Natural killer cell (primary cell): ENCODE data around the gene CAPN14. TPM values are rescaled to one million over a fixed set of nuclear protein-coding genes. Genes with fewer than 3 reads are reported as not detected.

Source experiments
- ATAC-seq, 3 donors: fragments of 150-1000 bp in 2 of 3; fragments of 200-7000 bp in 1 of 3; cut with Tn5 transposase; 1 replicate in 1 of 3; 2 replicates in 2 of 3; pipeline ENCODE4 v1.10.0; 2021; ENCODE audit warnings: mild to moderate bottlenecking in 2 of 3, moderate library complexity in 2 of 3
- DNase-seq, 2 donors: peaks; one replicate each; pipeline versions ENCODE4 v3.0.0 to v3.0.0-alpha.2; 2013 to 2021; ENCODE audit warnings: mixed read lengths in 1 of 2
- H3K27ac ChIP-seq: one replicate; pipeline ENCODE4 v1.5.1; 2013; ENCODE audit warnings: mild to moderate bottlenecking, low read length
- H3K27me3 ChIP-seq: one replicate; pipeline ENCODE4 v1.6.1; 2013; ENCODE audit warnings: low read length; ENCODE audit not compliant: control insufficient read depth, insufficient read depth
- H3K36me3 ChIP-seq: one replicate; pipeline ENCODE4 v1.6.1; 2013; ENCODE audit warnings: low read length; ENCODE audit not compliant: control insufficient read depth, insufficient read depth
- H3K4me1 ChIP-seq: one replicate; pipeline ENCODE4 v1.6.1; 2013; ENCODE audit warnings: low read length; ENCODE audit not compliant: control insufficient read depth, insufficient read depth
- H3K4me3 ChIP-seq: one replicate; pipeline ENCODE4 v1.5.1; 2013; ENCODE audit warnings: low read length
- H3K9me3 ChIP-seq: one replicate; pipeline ENCODE4 v1.6.1; 2013; ENCODE audit warnings: low read length; ENCODE audit not compliant: control insufficient read depth, insufficient read depth
- H3K27ac Mint-ChIP-seq, 2 donors: one replicate each; pipeline ENCODE4 v1.8.0; 2022; ENCODE audit warnings: mild to moderate bottlenecking in 2 of 2, mixed read lengths in 2 of 2, moderate library complexity in 1 of 2
- H3K27me3 Mint-ChIP-seq, 2 donors: one replicate each; pipeline ENCODE4 v1.8.0; 2022; ENCODE audit warnings: low read depth in 2 of 2, mixed read lengths in 2 of 2
- H3K36me3 Mint-ChIP-seq: one replicate; pipeline ENCODE4 v1.8.0; 2022; ENCODE audit warnings: mixed read lengths
- H3K4me1 Mint-ChIP-seq, 2 donors: one replicate each; pipeline ENCODE4 v1.8.0; 2022; ENCODE audit warnings: mixed read lengths in 2 of 2
- H3K4me3 Mint-ChIP-seq: one replicate; pipeline ENCODE4 v1.8.0; 2022; ENCODE audit warnings: mild to moderate bottlenecking, moderate library complexity, mixed read lengths
- H3K9me3 Mint-ChIP-seq, 2 donors: one replicate each; pipeline ENCODE4 v1.8.0; 2022; ENCODE audit warnings: mixed read lengths in 2 of 2
- WGBS: methylation state at CpG from one replicate; pipeline ENCODE4 v1.1.7; 2013; ENCODE audit warnings: missing lambda C conversion rate; ENCODE audit not compliant: insufficient coverage; 5-methylcytosine and 5-hydroxymethylcytosine counted together
- intact Hi-C: fragments of 100-400 bp; cut with micrococcal nuclease; formaldehyde crosslinking; loops from one replicate; pipeline ENCODE4 v1.14.2; 2022
- total RNA-seq, 4 donors: library from RNA; stranded (reverse); fragments of 120-200 nt in 1 of 4; gene quantifications; one replicate each; pipeline versions ENCODE4 v1.2.3 to v1.2.4, GENCODE V29; 2013 to 2022
- TF ChIP-seq, protein P1 (sequence below): fragments of 200-600 bp; IDR thresholded peaks from one replicate; pipeline ENCODE4 v1.8.0; 2022; ENCODE audit warnings: antibody characterized with exemption

CAPN14 gene
- total RNA-seq, 3 donors from 2014 or later (not counting 1 experiment from before 2014, with no cell fraction given): 0.33 to 0.43 TPM; not detected in 1

- Histone ChIP-seq H3K27me3 (peaks cover 14% of the 10 kb centered on the region), H3K4me1 (peaks cover 10% of the 10 kb centered on the region), H3K36me3 (no peaks in the 10 kb centered on the region), H3K4me3 (peak within 1 kb of the TSS; percentile 26), H3K27ac (no peak within 1 kb of the TSS), H3K9me3 (no peaks in the 10 kb centered on the region)
- DNase-seq (peak in 1 of 2 donors; percentile 15), ATAC-seq (peak in 2 of 3 donors; percentile 58 to 70)
- no peaks in the 10 kb centered on the region for H3K9me3 Mint-ChIP-seq
- TF ChIP-seq, protein P1, sequence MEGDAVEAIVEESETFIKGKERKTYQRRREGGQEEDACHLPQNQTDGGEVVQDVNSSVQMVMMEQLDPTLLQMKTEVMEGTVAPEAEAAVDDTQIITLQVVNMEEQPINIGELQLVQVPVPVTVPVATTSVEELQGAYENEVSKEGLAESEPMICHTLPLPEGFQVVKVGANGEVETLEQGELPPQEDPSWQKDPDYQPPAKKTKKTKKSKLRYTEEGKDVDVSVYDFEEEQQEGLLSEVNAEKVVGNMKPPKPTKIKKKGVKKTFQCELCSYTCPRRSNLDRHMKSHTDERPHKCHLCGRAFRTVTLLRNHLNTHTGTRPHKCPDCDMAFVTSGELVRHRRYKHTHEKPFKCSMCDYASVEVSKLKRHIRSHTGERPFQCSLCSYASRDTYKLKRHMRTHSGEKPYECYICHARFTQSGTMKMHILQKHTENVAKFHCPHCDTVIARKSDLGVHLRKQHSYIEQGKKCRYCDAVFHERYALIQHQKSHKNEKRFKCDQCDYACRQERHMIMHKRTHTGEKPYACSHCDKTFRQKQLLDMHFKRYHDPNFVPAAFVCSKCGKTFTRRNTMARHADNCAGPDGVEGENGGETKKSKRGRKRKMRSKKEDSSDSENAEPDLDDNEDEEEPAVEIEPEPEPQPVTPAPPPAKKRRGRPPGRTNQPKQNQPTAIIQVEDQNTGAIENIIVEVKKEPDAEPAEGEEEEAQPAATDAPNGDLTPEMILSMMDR: no peak
- WGBS: 1% methylated on average over 95 of the region's 95 CpGs
- peak within 1 kb of the TSS; percentile 69 for H3K4me3 Mint-ChIP-seq
- H3K36me3 Mint-ChIP-seq: no peaks in the 10 kb centered on the region
- peaks cover 0 to 5% of the 10 kb centered on the region in 2 donors for H3K4me1 Mint-ChIP-seq
- intact Hi-C loops: no loop called here
- H3K27me3 Mint-ChIP-seq: peaks cover 39 to 58% of the 10 kb centered on the region in 2 donors
- no peak within 1 kb of the TSS for H3K27ac Mint-ChIP-seq
Observed at GRCh38 chr2:31138037-31138962, 79.0 kb downstream of the CAPN14 start, which contains the start of gene GALNT14. GALNT14 (minus strand) TSS chr2:31138440; CDS start chr2:31138086, 354 bp downstream.

DNA sequence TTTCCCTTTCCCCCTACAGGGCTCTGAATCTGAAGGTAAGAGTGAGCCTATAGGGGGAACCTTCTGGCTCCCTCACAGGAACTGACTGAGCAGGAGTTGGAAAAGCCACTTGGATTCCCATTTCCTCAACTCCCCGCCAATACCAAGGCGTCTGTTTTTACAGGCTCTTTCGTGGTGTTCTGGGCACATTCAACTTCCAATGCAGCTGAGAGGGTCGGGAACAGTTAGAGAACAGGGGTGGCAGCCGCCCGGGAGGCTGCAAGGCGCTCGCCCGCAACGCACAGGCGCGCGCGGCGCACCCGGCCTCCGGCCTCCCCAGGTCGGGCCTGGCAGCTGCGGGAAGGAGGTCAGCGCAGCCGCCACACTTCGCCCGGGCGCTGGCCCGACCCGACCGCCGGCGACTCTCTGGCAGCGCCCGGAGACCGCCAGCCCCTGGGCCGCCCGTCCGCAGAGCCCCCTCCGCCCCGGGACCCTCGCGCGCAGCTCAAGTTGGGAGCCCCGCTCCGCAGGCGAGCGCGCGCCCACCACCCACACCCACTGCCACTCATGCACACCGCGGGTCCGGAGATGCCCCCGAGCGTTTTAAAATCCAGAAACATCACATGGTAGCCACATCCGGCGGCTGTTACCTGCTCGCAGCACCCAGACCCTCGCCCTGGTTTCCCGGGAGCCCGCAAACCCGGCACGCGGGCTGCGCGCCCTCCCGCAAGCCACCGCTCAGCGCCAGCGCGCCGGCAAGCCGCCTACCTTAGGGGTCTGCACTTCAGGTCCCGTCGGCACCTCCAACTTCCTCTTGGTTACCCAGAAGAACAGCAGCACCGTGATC is 79.9 kb downstream of the CAPN14 start:
- Mint-ChIP-seq H3K4me1 (peaks cover 0 to 5% of the 10 kb centered on the region in 2 donors), H3K9me3 (no peaks in the 10 kb centered on the region), H3K4me3 (peak overlapping the region; percentile 69), H3K36me3 (no peaks in the 10 kb centered on the region), H3K27me3 (peaks cover 41 to 59% of the 10 kb centered on the region in 2 donors), H3K27ac (no peak overlapping the region)
- WGBS: under 1% methylated on average over 72 of the region's 72 CpGs
- DNase-seq (no peak), ATAC-seq (no peak)
- H3K4me3 ChIP-seq: peak overlapping the region; percentile 26
- no peak overlapping the region for H3K27ac ChIP-seq
- intact Hi-C loops: no loop called here
- peaks cover 10% of the 10 kb centered on the region for H3K4me1 ChIP-seq
- TF ChIP-seq, protein P1: no peak
- peaks cover 14% of the 10 kb centered on the region for H3K27me3 ChIP-seq
- no peaks in the 10 kb centered on the region for H3K36me3 ChIP-seq
- no peaks in the 10 kb centered on the region for H3K9me3 ChIP-seq

DNA sequence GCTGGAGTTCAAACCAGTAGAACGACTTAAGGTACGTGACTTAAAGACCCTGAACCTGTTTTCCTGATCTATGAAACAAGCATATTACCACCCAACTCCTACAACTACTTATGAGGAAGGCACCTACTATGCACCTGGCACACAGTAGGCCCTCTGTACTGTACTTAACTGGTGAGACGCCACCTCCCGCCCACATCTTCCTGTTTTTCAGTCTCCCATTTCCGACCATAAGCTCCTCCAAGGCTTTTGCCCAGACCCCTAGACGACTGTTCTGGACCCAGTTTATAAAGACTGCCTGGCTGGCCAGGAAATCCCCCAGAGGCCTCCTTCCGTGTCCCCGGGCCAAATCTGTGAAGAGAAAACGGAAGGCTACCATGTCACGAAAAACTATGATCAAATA is 80.6 kb downstream of the CAPN14 start:
- Histone ChIP-seq H3K4me1 (peaks cover 10% of the 10 kb centered on the region), H3K4me3 (no peak overlapping the region), H3K27me3 (peaks cover 14% of the 10 kb centered on the region), H3K9me3 (no peaks in the 10 kb centered on the region), H3K27ac (no peak overlapping the region), H3K36me3 (no peaks in the 10 kb centered on the region)
- H3K36me3 Mint-ChIP-seq: no peaks in the 10 kb centered on the region
- H3K27ac Mint-ChIP-seq: no peak overlapping the region
- peak overlapping the region; percentile 25 for H3K4me3 Mint-ChIP-seq
- peaks cover 37 to 52% of the 10 kb centered on the region in 2 donors for H3K27me3 Mint-ChIP-seq
- intact Hi-C loops: no loop called here
- 22% methylated on average over 10 of the region's 10 CpGs for WGBS
- peaks cover 0 to 5% of the 10 kb centered on the region in 2 donors for H3K4me1 Mint-ChIP-seq
- TF ChIP-seq, protein P1: no peak
- DNase-seq (no peak), ATAC-seq (no peak)
- H3K9me3 Mint-ChIP-seq: no peaks in the 10 kb centered on the region
